ENCODE measurements around the gene GMPPA.

The GMPPA gene

DNA sequence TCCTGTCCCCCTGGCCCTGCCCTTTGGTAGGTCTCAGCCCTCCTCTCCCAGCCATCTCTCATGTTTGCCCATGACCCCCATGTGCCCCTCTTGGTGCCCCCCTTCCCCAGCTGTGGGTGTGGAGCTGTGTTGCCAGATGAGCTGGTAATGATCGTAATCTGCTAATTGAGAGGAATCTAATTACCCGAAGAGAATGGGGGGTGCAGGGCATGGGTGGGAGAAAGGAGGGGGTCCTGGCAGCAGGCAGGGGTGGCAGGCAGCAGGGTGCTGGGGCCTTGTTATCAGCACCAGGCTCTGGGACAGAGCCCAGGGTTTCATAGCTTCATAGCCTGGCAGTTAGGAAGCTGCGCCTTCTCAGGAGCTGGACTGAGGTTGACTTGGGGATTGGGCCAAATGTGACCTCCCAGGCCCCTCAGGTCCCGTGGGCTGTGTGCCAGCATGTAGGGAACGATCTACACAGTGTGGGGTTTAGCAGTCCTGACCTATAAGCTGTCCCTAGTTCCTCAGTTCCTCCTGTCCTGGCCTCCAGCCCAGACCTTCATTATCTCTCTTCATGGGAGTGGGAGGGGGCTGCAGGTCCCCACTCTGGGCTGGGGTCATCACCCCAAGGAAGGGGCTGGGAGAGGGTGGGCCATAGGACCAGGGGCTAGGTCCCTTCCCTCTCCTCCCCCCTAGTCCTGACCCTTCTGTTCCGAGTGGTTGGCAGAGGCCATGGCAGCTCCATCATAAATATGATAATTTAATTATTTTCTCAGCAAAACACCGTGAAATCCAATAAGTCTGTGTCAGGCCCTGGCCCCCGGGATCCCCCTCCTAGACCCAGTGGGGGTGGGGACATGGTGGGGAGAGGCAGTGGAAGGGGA is 9.1 kb downstream of the GMPPA start:
- no peaks in the 10 kb centered on the region for H3K36me3 ChIP-seq (ENCODE audit: control insufficient read depth, insufficient read depth, low read length)
- no peak overlapping the region for H3K4me3 ChIP-seq (ENCODE audit: low read depth, low read length)
- TF ChIP-seq, protein P1, sequence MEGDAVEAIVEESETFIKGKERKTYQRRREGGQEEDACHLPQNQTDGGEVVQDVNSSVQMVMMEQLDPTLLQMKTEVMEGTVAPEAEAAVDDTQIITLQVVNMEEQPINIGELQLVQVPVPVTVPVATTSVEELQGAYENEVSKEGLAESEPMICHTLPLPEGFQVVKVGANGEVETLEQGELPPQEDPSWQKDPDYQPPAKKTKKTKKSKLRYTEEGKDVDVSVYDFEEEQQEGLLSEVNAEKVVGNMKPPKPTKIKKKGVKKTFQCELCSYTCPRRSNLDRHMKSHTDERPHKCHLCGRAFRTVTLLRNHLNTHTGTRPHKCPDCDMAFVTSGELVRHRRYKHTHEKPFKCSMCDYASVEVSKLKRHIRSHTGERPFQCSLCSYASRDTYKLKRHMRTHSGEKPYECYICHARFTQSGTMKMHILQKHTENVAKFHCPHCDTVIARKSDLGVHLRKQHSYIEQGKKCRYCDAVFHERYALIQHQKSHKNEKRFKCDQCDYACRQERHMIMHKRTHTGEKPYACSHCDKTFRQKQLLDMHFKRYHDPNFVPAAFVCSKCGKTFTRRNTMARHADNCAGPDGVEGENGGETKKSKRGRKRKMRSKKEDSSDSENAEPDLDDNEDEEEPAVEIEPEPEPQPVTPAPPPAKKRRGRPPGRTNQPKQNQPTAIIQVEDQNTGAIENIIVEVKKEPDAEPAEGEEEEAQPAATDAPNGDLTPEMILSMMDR (IDR thresholded peaks at IDR 0.05): no peak
- H3K4me2 ChIP-seq (ENCODE audit: low read length): no peak overlapping the region
- H3K27me3 ChIP-seq (ENCODE audit: control insufficient read depth, insufficient read depth, low read length): peaks cover 6% of the 10 kb centered on the region
- no peaks in the 10 kb centered on the region for H3K9me3 ChIP-seq (ENCODE audit: control insufficient read depth, low read length)
- peaks cover 8% of the 10 kb centered on the region for H3K4me1 ChIP-seq
- H2AFZ ChIP-seq: no peak overlapping the region
- no peak overlapping the region for H3K27ac ChIP-seq
- no peaks in the 10 kb centered on the region for H3K79me2 ChIP-seq
- no peak overlapping the region for H3K9ac ChIP-seq

DNA sequence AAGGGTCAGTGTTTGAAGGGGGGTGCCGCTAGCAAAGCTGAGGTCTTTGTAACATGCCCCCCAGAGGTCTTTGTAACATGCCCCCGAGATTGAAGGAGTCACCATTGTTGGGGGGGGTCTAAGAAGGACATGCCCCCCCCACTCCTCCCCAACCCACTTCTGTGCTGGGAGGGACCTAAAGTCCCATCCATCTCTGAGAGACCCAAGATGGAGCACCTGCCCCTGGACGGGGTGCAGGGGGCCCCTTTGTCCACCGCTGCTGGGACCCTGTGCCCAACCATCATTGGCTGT is 9.7 kb downstream of the GMPPA start:
- Histone ChIP-seq H3K4me2 (ENCODE audit: low read length) (no peak overlapping the region), H3K27ac (no peak overlapping the region), H3K4me3 (ENCODE audit: low read depth, low read length) (no peak overlapping the region), H3K36me3 (ENCODE audit: control insufficient read depth, insufficient read depth, low read length) (no peaks in the 10 kb centered on the region), H3K79me2 (no peaks in the 10 kb centered on the region), H3K9ac (no peak overlapping the region), H3K4me1 (peaks cover 8% of the 10 kb centered on the region), H3K27me3 (ENCODE audit: control insufficient read depth, insufficient read depth, low read length) (peaks cover 9% of the 10 kb centered on the region), H3K9me3 (ENCODE audit: control insufficient read depth, low read length) (no peaks in the 10 kb centered on the region), H2AFZ (no peak overlapping the region)
- TF ChIP-seq, protein P1 (IDR thresholded peaks at IDR 0.05): no peak

DNA sequence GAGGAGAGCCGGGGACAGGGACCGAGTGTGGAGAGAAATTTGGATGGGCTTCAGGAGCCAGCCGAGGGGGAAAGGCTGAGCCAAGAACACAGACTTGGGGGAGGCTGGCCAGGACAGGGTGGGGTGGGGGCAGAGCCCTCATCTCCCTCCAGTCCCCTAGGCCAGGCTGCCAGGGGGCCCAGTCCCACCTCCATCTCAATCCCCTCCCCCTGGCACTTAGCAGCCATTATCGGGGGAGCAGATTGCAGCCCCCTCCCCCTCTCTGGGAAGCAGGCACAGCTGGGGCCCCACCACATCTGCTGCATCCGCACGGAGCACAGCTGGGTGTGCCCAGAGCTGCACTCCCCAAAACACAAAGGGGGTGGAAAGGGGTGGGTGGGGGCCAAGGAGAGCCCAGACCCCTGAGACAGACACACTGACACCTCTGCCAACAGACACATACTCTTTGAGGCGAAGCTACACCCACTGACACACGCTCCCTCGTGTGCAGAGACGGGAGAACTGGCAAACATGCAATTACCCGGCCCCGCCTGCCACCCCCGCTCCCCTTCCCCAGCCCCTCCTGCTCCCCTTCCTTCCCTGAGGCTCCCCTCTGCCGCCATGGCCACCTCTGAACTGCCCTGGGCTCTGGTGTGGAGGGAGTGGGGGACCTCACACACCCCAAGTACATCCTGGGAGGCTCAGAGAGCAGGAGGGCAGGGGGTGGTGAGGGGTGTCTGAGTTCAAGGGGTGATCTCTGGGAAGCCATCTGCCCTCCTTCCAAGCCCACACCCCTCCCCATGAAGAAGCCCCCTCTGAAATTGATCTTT is 10.5 kb downstream of the GMPPA start:
- Histone ChIP-seq H3K9me3 (ENCODE audit: control insufficient read depth, low read length) (no peaks in the 10 kb centered on the region), H3K36me3 (ENCODE audit: control insufficient read depth, insufficient read depth, low read length) (no peaks in the 10 kb centered on the region), H3K4me1 (peaks cover 10% of the 10 kb centered on the region), H2AFZ (no peak overlapping the region), H3K4me3 (ENCODE audit: low read depth, low read length) (no peak overlapping the region), H3K9ac (no peak overlapping the region), H3K27ac (no peak overlapping the region), H3K79me2 (no peaks in the 10 kb centered on the region), H3K27me3 (ENCODE audit: control insufficient read depth, insufficient read depth, low read length) (peaks cover 14% of the 10 kb centered on the region), H3K4me2 (ENCODE audit: low read length) (no peak overlapping the region)
- TF ChIP-seq, protein P1 (IDR thresholded peaks at IDR 0.05): no peak

DNA sequence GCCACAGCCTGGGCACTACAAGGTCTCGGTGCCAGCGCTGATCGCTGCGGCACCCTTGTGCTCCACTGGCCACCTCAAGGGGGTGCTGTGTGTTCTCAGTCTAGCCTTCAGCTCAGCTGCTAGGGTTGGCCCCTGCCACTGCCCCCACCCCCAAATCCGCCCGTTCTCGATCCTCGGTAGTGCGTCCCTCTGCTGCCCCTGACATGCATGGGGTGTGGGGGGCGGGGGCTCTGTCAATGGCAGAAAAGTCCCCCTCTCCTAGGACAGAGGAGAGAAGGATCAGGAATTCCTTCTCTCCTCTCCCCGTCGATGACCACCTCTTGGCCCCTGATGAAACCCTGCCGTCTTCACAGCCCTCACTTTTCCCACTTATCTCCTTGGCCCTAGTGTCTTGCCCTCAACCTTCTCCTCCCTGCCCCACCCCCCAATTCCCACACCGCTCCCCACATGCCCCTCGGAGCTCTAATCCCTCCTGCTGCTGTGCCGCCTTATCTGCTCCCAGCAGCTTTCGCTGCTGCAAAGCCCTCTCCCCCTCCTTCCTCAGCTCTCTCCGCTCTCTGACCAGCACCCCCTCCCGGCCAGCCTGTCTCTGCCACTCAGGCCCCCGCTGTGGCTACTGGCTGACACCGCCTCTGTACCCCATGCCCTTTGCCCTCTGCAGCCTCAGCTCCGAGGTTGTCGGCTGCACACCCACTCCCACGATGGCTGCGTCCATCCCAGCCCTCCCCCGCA is 11.3 kb downstream of the GMPPA start:
- Histone ChIP-seq H3K9me3 (ENCODE audit: control insufficient read depth, low read length) (no peaks in the 10 kb centered on the region), H3K9ac (no peak overlapping the region), H3K27ac (no peak overlapping the region), H3K4me1 (peaks cover 14% of the 10 kb centered on the region), H3K79me2 (no peaks in the 10 kb centered on the region), H3K4me2 (ENCODE audit: low read length) (no peak overlapping the region), H2AFZ (peak overlapping the region; percentile 11), H3K27me3 (ENCODE audit: control insufficient read depth, insufficient read depth, low read length) (peaks cover 14% of the 10 kb centered on the region), H3K36me3 (ENCODE audit: control insufficient read depth, insufficient read depth, low read length) (no peaks in the 10 kb centered on the region), H3K4me3 (ENCODE audit: low read depth, low read length) (no peak overlapping the region)
- TF ChIP-seq, protein P1 (IDR thresholded peaks at IDR 0.05): peak; percentile 56
